ENCODE data around the gene AP2A1.

Gene AP2A1

DNA sequence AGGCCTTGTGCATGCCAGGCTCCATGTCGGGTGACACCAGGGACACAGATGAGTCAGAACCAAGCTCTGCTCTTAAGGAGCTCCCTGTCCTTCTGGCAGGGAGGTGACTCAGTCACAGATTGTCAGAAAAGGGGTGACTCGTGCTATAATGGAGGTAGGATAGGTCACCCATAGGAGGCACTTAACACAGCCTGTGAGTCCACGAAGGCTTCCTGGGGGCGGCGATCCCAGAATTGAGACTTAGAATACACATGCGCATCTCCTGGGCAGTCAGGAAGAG lies 26.7 kb downstream of the AP2A1 start:
- peak; percentile 93 to 97 for ATAC-seq

DNA sequence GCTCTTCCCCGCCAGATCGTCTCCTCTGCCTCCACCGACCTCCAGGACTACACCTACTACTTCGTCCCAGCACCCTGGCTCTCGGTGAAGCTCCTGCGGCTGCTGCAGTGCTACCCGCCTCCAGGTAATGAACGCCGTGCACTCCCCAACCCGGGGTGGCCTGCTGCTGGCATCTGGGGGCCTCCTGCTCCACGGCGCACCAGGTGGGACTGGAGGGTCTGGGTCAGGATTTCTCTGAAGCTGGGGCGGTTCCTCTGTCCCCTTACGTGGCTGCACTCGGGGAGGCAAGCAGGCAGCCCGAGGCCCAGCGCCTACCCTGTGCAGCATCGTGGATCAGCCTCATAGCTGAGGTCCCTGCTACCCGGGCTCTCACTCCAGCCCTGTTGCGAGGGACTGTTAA lies 28.8 kb downstream of the AP2A1 start:
- ATAC-seq, result no peak

DNA sequence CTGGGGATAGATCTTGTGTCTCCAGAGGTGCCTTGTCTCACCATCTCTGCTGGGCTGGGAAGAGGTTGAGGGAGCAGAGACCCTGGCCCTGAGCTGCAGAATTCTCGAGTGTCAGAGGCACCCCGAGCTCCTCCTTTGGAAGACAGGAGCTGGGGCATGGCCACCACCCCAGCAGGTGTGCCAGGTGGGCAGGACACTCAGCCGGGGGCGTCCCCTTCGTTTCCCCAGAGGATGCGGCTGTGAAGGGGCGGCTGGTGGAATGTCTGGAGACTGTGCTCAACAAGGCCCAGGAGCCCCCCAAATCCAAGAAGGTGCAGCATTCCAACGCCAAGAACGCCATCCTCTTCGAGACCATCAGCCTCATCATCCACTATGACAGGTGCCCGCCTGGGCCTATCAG lies 31.8 kb downstream of the AP2A1 start:
- no peak for ATAC-seq

DNA sequence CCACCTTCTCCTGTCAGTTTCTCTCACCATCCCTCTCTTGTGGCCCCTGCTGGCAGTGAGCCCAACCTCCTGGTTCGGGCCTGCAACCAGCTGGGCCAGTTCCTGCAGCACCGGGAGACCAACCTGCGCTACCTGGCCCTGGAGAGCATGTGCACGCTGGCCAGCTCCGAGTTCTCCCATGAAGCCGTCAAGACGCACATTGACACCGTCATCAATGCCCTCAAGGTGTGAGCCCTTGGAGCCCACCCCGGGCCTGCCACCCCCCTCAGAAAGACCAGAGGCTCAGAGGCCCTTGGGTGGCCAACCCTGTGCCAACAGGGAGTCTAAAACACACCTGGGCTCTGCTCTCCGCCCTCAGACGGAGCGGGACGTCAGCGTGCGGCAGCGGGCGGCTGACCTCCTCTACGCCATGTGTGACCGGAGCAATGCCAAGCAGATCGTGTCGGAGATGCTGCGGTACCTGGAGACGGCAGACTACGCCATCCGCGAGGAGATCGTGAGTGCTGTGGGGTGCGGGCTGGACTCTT lies 32.5 kb downstream of the AP2A1 start:
- ATAC-seq, result no peak

DNA sequence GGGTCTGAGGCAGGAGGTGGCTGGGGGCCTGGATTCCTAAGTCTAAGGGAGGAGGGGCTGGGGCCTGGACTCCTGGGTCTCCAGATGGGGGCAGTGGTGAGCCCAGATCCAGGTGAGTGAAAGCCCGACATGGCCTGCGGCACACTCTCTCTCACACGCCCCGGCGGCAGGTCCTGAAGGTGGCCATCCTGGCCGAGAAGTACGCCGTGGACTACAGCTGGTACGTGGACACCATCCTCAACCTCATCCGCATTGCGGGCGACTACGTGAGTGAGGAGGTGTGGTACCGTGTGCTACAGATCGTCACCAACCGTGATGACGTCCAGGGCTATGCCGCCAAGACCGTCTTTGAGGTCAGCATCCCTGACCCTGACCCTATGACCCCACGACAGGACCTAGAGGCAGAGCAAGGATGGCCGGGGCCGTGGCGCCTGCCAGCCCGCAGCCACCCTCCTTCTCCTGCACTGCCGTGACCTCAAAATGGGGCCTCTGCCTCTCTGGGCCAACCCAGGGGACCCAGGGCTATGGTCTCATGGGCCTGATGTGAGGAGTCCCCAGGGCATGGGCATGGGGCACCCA lies 33.1 kb downstream of the AP2A1 start:
- no peak for ATAC-seq

DNA sequence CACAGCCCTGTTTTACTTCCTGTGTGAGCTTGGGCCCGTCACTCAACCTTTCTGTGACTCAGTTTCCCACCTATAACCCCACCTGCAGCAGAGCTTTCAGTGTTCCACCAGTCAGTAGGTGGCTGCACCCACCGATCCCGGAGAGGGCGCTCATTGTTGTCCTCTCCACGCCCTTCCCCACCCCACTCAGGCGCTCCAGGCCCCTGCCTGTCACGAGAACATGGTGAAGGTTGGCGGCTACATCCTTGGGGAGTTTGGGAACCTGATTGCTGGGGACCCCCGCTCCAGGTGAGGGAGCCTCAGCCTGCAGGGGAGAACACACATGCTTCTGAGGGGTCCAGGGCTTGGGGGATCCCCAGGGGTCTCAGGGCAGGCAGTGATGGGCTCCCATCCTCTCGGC lies 34.0 kb downstream of the AP2A1 start:
- no peak for ATAC-seq

DNA sequence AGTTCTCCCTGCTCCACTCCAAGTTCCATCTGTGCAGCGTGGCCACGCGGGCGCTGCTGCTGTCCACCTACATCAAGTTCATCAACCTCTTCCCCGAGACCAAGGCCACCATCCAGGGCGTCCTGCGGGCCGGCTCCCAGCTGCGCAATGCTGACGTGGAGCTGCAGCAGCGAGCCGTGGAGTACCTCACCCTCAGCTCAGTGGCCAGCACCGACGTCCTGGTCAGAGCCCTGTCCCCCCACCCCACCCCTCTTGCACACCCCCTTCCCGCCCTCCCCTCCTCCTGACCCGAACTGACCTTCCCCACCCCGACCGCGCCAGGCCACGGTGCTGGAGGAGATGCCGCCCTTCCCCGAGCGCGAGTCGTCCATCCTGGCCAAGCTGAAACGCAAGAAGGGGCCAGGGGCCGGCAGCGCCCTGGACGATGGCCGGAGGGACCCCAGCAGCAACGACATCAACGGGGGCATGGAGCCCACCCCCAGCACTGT lies 34.6 kb downstream of the AP2A1 start:
- ATAC-seq, result no peak

DNA sequence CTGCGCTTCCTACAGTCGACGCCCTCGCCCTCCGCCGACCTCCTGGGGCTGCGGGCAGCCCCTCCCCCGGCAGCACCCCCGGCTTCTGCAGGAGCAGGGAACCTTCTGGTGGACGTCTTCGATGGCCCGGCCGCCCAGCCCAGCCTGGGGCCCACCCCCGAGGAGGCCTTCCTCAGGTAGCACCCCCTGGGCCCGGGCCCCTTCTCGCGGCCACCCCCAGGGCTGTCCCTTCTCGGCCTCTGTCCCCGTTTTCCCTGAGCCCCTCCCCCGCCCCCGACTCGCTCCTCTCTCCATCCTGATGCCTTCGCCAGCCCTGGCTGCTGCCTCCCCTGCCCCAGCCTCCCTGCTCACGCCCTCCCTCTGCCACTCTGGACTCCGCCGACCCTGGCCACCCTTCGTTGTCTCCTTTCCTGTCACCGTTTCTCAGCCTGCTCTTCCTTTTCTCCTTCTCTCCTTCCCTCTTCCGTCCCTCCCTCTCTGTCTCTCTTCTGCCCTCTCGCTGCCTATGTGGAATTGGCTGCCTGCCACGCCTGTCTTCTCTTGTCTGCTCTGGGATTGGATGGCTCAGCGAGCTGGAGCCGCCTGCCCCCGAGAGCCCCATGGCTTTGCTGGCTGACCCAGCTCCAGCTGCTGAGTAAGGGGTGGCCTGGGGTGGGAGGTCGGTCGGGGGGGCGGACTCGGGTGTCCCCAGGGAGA lies 35.3 kb downstream of the AP2A1 start:
- no peak for ATAC-seq

- ATAC-seq, result no peak
These were observed 36.2 kb downstream of the AP2A1 start for GRCh38 chr19:49802836-49803528.

DNA sequence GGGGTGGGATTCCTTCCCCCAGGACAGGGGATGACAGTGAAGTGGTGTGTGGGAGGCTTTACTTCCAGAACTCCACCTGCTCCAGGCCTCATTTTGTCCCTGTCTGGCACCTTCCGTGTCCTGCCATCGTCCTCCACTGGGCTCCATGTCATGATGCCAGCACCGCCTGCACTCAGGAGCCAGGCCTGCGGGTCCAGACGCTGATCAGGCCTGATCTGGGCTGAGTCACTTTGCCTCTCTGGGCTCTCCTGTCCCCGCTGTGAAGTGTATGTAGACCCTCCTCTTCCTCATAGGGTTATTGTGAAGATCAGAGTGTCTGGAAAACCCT lies 36.7 kb downstream of the AP2A1 start:
- no peak for ATAC-seq

- ATAC-seq, result no peak
These were observed 39.2 kb downstream of the AP2A1 start for GRCh38 chr19:49805822-49806619.

DNA sequence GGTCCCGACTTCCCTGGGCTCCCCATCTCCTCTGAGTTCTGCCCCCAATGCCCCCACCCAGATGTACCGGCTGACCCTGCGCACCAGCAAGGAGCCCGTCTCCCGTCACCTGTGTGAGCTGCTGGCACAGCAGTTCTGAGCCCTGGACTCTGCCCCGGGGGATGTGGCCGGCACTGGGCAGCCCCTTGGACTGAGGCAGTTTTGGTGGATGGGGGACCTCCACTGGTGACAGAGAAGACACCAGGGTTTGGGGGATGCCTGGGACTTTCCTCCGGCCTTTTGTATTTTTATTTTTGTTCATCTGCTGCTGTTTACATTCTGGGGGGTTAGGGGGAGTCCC lies 39.8 kb downstream of the AP2A1 start:
- no peak for ATAC-seq

DNA sequence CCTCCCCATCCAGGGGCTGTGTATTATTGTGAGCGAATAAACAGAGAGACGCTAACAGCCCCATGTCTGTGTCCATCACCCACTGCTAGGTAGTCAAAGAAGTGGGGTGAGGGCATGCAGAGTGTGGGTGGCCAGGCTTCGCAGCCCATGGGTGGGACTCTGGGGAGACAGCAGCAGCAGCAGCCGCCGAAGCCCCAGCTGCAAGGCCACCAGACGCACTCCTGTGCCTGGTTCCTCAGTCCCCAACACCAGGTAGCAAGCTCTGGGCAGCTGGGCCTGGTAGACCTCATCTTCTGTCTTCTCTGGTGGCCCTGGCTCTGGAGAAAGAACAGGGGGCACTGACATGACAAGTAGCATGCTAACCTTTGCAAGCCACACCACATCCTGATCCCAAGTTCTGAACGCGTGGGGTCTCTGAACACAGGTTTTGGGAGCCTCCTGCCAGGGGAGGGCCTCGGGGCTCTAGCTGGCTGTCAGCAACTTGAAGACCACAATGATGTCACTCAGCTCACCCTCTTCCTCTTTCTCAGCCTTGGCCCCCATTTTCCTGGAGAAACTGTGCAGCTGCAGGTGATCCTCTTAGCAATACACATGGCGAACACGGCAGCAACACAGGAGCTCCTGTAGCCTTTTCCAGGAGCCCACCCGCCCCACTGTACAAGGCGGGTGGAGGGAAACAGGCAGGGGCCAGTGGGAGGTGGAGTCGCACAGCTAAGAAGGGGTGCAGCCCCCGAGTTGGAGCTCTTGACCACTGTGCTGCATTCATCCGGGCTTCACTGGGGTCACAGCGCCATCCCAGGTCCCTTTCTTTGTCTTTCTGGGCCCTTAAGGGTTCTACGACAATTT lies 40.5 kb downstream of the AP2A1 start:
- ATAC-seq, result no peak

- ATAC-seq, result no peak
These were observed 41.3 kb downstream of the AP2A1 start for GRCh38 chr19:49807904-49808675.

GRCh38 chr19:49808711-49809159 lies 41.9 kb downstream of the AP2A1 start:
- peak; percentile 31 to 37 for ATAC-seq

DNA sequence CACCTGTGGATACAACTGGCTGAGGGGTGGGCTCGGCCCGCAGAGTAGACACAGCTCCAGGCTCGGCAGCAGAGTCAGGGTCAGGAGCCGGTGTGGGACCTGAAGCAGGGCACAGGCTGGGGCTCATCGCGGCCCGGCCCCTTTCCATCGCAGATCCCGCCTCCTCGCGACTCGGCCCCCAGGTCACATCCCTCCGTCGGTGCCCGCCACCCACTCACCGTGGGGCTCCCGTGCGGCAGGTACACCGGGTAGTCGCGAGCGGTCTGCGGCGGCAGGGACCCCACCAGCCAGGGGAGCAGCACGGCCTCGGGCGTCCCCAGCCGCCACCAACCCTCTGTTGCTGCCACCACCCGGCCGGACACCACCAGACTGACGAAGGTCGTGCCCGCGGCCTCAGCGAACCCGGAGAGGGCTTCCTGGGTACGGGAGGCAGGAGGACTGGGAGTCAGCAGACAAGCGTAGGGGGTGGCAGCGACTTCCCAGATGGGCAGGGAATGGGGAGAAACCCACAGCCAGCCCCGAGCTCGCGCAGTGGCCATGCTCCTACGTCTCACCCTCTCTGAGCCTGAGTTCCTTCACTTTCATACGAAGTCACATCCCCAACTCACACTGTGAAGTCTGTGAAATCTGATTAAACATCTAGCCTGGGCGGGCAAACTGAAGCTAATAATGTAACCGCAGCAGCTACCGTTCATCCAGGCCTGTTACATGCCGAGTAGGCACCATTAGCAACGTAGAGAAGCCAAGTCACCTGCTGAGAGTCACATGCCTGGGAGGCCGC lies 42.5 kb downstream of the AP2A1 start:
- peak; percentile 23 to 30 for ATAC-seq

- no peak for ATAC-seq
These were observed 43.2 kb downstream of the AP2A1 start for GRCh38 chr19:49809941-49810389.

GRCh38 chr19:49811328-49811727 lies 44.5 kb downstream of the AP2A1 start:
- ATAC-seq, result no peak

GRCh38 chr19:49812452-49812996 lies 45.7 kb downstream of the AP2A1 start:
- no peak for ATAC-seq
